GM21576 (cell line): Measurements from ENCODE around the gene STAMBPL1.
"Not testable (repeated sequence)": the region's sequence is repeated elsewhere in the genome, so short reads cannot be mapped to it uniquely, and the experiment has no call there.

Source experiments
- ATAC-seq: cut with Tn5 transposase; IDR thresholded peaks from one replicate; pipeline ENCODE4 v1.9.1; 2021; ENCODE audit warnings: mild to moderate bottlenecking, moderate library complexity; ENCODE audit not compliant: unreplicated experiment

The STAMBPL1 gene

DNA sequence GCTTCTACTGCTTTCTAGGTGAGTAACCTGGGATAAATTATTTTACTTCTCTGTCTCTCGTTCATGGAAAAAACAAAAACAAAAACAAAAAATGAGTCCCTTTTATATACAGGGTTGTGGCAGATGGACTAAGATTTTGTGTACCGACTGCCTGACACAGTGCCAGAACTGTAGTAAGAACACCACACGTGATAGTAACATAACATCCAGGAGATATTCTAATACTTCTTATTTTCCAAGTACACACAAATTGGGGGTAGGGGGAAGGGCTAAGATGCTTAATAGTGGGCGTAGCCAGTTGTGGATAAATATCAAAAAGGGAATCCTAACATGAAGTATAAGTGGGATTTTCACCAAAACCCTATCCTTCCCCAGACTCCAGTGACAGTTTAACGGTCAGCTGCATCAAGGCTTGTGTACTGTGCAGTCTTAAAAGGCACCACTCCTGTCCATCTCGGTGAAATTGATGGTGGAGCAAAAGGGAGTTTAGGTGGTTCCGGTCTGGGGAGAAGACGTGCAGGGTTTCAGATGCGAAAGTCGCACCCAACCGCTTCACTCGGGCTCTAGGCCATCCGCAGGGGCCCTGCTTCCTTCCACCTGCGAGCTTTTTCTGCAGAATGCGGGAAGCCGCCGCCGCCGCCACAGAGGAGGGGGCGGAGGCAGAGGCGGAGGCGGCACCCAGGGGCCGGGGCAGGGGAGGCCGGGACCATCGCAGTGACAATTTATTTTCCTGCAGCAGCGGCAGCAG, at the start of gene STAMBPL1:
Gene STAMBPL1 (plus strand): TSS at position 712 of the 748 bp plus-strand sequence. CDS start 21,464 bp downstream, outside the sequence.
- peak; percentile 56 for ATAC-seq

DNA sequence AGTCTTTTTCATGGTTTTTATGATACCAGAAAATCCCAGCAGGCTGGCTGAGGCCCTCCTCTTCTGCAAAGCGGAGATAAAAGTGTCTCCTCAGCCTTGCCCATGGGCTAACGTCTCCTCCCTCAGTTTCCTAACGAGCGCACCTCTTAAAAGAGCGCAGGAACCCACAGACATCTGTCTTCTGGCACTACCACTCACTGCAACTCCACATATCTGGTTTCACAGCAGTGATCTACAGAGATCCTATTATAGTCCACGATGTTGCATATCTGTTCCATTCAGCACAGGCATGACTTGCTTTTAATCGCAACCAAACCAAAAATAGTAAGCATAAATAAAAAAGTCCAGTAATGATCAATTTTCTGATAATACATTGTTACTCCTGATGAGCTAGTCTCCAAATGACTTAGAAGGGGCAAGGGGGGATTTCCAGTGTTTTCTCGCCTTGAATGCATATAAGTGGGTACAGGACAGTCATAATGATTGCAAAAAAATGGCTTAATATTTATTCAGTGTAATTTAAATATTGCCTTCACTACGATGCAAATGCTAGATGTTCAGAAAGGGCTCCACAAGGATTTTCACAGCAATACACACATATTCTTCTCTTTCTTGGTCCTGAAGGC, 49.3 kb upstream of the STAMBPL1 start:
- no peak for ATAC-seq

DNA sequence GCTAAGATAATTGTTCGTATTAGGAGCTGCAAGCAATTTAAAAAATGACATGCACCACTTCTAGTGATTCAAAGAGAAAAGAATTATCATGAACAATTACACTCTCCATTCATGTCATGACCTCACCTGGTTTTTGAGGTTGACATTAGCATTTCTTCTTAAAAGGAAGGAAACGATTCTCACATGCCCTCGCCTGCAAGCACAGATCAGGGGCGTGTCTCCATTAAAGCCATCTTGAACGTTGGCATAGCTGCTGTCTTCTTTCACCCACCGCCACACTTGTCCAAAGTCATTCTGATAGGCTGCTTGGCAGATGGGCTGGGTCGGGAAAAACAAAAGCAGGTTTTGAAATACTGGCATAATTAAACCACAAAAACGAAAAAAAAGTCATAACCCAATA, 48.3 kb upstream of the STAMBPL1 start:
- no peak for ATAC-seq

DNA sequence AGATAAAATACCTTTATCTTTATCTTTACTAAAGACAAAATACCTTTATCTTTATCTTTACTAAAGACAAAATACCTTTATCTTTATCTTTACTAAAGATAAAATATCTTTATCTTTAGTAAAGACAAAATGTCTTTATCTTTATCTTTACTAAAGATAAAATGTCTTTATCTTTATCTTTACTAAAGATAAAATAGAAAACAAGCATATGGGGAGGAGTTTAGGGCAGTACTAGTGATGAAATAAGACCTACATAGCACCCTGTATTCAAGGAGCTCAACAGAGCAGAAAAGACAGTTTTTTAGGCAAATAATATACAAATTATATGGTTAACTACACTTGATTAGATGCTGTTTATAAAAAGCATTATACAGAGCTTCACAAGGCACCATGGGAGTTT, 47.7 kb upstream of the STAMBPL1 start:
- no peak for ATAC-seq

DNA sequence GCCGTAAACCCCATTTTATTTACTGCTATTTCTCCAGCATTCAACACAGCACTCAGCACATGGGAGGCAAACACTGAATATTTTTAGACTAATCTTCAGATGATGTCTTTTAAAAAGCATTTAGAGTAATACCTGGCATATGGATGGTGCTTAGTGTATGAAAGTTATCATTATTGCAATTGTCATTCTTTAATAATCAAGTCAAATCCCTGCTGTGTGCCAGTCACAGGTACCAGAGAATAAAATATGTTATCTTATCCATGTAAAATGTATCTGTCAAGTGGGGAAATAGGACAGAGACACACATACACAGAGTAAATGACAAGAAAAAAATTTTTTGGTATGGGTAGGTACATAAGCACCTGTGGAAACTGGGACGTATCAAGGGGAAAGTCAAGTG, 46.9 kb upstream of the STAMBPL1 start:
- ATAC-seq: no peak

DNA sequence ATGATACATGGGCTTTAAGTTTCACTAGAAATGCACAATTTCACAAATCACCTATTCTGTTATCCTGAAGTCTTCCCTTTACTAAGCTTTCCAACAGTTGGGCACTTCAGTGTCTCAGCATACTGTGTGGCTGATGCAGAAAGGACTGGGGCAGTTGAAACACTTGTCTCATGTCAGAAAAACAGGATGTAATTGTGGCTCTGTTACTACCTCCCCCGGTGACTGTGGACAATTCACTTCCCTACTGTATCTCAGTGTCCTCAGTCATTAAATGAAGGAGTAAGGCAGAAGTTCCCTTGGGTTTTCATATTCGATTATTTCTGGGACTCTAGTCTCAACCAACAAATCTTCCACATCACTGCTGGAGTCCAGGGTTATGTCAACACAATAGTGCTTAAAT, 46.3 kb upstream of the STAMBPL1 start:
- no peak for ATAC-seq

DNA sequence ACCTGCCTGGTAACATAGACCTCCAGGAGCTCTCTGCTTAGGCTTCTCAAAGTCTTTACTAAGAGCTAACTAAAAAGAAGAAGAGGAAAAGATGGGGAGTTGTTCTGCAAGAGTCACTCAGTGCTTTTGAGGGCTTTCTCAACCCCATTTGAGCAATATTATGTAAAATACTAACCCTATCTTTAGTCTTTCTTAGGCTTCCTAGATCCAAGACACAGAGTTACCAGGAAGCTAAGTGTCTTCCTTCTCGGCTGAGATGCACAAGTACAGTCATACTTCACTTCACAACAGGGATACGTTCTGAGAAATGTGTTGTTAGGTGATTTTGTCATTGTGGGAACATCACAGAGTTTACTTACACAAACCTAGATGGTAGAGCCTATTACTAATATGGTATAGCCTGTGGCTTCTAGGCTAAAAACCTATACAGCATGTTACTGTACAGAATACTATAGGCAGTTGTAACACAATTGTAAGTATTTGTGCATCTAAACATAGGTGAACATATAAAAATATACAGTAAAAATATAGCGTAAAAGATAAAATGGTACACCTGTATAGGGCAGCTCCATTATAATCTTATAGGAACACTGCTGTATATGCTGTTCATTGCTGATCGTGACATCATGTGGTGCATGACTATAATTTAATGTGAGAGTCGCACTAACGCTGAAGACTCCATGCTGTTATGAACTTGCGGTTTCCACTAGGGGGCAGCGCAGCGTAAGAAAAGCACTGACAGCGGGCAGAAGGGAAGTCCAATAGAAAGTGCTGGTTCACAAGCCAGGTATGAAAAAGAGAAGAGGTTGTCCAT, 44.7 kb upstream of the STAMBPL1 start:
- ATAC-seq: peak; percentile 68

DNA sequence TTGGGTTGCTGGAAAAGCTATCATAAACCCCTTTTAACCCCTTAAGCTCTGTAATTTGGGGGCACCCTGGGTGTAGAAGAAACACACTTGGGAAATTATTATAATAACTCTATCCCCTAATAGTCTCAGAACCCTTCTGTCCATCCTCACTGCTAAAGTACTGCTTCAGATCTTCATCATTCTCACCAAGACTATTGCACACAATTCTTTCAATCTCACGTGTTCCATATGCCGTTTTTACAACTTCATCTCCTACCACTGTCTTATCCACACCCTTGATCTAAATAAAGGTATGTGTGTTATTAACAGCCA, 44.2 kb upstream of the STAMBPL1 start:
- peak; percentile 25 for ATAC-seq

DNA sequence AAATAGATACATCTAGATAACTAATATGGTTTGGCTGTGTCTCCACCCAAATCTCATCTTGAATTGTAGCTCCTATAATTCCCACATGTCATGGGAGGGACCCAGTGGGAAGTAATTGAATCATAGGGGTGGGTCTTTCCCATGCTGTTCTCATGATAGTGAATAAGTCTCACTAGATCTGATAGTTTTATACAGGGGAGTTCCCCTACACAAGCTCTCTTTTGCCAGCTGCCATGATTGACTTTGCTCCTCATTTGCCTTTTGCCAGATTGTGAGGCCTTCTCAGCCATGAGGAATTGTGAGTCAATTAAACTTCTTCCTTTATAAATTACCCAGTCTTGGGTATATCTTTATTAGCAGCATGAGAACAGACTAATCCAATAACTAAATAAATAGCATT, 42.4 kb upstream of the STAMBPL1 start:
- not testable (repeated sequence) for ATAC-seq

DNA sequence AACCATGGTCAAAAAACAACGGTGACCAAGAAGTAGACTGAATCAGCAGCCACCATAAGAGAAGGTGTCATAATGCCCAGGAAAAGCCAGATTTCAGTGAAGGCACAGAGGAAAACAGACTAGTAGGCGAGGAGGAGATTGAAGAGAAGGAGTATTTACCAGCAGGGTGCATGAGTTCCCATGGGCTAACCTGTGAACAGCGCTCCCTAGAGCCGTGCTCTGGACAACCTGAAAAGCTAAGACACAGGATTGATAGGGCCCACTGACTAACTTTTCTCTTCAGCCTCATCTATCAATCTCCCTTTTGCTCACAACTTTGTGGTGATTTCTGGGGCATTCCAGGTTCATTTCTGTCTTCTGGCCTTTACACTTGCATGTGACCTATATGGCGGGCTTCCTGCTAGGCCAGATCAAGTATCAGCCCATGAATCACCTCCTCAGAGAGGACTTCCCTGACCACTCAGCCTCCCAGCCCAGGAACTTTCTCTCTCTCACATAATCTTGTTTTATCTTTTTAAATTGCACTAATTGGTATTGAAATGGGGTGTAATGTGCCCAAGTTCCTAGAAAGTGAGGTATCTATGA, 41.2 kb upstream of the STAMBPL1 start:
- ATAC-seq: no peak

DNA sequence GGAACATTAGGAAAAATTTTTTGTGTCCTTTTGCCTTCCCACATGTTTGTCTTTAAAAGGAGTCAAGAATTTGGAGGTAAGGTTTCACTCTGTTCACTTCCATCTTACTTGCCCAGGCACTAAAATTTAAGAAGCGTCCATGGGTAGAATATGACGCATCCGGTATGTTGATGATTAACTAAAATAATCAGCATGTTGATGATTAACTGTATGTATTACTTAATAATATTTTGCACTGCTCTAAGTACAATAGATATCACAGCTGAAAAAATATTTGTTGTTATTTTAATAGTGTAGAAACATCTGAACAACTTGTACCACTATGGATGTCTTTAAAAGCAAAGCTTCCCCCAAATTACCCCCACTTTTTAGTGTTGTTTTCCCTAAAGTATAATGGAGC, 39.9 kb upstream of the STAMBPL1 start:
- ATAC-seq: no peak

DNA sequence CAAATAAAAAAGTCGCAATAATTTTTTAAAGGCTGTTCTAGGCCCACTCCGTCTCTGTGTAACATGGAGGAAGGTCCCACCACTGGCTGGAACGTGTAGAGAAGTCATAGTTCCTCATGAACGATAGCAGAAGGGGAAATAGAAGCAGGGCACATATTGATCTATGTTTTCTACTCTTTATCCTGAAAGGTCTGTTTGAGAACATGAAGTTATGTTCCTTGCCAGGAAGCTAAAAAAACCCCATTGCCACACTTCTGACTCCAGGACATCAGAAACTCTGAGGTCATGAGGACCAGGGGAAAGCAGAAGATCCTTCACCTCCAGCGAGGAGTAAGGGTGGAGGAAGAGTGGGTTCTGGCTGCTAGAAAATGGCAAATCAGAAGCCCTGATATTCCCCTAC, 39.2 kb upstream of the STAMBPL1 start:
- ATAC-seq: no peak

DNA sequence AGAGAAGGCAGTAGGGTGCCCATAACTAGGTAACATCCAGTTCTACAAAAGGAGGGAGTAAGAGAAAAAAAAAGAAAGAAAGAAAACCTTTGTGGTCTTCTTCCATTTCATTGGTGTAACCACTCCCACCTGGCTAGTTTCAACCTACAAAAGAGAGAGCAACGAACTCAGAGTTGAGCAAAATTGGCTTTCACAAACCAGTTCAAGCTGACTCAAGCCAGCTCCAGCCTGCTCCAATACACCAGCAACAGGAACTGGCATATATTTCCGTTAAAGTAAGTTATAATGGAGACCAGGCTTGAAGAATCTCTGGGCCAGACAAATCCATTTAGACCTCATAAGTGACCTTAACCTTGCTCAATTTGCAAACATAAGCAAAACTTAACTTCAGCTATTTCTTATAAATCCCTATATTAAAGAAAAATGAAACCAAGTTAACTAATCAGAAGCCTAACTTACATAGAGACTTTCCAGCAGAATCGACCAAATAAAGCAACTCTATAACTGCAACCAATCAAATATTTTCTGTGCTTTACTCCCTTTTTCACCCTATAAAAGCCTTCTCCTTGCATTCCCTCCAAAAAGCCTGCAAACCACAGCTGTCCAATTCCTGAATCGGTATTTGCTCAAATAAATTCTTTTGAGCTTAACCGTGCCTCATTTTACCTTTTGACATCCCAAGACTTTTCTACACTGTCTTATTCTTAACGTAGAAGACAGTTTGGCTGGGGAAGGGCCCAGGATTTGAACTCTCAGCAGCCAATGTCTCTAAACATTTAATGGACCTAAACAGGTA, 38.5 kb upstream of the STAMBPL1 start:
- ATAC-seq: no peak

DNA sequence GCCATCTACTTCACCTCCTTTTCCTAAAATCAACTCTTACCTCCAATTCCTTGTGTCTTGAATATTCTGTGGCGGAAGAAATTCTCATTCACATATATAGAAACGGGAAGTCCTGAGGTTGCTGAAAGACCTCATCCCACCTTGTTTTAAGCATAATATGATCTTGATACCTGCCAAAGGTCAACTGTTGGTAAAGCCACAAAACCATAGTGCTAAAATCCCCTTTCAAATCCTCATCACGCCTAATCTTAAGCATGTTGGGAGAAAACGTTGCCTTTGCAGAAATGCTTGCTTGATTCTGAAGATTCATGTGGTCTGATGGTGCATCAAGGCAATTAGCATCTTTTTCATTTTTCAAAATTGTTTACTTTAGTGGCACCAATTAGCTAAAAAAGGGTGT, 36.9 kb upstream of the STAMBPL1 start:
- ATAC-seq: no peak

DNA sequence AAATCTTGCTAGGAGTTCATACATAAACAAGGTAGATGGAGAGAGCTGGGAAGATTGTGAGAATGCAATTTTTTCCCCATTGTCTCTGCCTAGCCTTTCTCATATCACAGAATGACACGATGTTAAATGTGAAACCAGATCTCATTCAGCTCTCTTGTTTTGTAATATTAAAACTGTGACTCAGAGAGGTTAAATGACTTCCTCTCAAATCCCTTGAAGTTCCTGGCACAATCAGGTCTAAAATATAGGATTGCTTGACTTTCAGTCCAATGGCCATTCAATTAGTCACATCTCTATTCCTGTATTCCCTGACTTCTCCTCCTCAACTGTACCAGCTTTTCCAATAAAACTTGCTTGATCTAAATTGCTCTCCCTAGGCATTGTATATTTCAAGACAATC, 31.5 kb upstream of the STAMBPL1 start:
- no peak for ATAC-seq

DNA sequence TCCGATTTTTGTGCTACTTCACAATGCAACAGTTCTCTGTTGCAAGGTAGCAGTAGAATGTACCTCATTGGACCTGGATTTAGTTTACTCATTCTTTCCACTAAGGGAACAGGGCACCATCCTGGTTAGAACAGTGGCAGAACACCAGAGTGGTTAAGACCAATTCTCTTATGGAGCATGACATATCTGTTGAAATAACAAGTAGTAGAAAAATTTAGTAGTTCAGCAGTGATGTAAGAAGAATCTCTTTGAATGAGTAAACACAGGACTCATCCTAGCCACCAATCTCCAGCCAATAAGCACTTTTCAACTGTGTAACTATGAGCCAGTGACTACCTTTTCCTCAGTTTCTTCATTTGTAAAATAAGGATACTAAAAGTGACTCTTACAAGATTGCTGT, 30.8 kb upstream of the STAMBPL1 start:
- no peak for ATAC-seq

DNA sequence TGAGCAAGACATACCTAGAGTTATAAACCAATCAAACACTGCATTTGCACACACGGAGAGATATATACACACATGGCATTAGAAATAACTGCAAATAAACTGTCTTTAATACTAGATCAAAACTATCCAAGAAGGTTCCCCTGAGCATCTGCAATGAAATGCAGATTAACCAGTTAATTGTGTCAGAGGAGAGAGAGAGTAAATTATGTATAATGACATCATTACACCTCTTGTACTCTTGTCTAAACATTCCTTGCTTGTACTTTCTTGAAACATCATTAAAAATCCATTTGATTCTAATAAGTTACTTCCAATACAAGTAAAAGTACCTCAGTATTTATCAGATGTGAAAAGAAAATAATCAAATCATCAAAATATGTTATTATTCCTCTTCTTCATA, 29.3 kb upstream of the STAMBPL1 start:
- no peak for ATAC-seq

DNA sequence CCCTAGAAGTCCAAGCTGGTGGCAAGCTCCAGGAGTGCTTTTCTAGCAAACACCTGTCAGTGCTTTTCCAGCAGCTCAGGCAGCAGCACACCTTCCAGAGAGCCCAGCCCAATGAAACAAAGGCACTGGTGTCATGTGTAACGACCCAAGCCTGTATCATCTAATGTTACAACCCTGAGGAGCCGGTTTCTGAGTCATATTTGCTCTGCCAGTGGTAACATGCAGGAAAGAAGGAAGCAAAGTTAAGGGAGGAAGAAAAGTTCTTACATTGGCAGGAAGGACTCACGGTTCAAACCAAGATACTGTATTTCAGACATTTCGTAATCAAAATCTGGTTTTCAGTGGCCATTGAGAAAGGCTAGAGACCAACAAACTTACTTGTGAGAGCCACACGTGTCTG, 28.3 kb upstream of the STAMBPL1 start, which contains the start of gene ANKRD22:
Gene ANKRD22 (minus strand): TSS at position 139 of the 400 bp plus-strand sequence. CDS start 237 bp downstream, outside the sequence.
- no peak for ATAC-seq

DNA sequence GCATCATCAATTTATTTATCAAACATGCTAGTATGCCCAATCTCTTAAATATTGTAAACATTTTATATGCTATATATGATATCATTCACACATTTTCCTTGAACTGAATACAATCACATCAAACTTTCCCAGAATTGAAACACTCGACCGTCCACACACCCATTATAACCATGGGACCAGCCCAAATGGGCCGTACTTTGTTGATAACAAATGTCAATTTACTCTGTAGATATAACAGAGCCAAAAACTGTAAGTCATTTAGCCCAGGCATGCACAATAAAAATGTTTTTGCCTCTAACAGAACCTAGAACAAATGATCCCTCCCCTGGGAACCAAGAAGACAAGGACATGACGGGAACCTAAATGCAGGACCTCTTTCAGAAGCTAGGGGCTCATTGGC, 27.7 kb upstream of the STAMBPL1 start:
- no peak for ATAC-seq

DNA sequence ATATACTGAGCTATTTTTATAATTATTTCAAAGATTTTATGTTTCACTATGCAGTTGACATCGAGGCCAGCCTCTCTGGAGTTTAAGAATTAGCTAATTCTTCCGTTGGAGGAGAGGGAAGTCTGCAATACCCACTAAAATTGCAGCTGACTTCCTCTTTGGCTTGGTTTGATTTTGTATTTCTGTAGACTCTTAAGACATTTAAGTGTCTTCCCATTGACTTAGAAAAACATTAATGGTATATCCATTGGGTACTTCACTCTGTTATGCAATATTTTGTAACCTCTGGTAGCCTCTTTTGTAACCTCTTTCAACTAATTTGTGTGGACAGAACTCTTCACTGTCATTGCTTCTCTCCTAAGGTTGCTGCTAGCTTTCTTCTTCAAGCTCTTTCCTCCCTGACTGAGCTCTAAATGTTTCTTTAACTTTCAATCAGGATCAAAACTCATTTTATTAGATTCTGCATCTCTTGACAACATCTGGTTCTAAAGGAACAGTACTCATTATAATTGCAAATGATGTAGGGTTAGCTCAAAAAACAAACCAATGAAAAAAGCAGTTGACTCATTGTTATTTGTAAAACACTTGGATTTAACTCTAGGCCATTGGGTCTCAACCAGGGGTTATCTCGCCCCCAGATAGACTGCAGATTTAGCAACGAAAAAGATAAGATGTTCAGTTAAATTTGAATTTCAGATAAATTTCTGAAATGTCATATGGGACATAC, 26.7 kb upstream of the STAMBPL1 start:
- no peak for ATAC-seq
